Activated naive CD4-positive, alpha-beta T cell treated with anti-CD3 and anti-CD28 coated beads, Interleukin-2, amount 50 U/mL, for 72 hours (primary cell): Measurements from ENCODE around the gene TSPAN16. TPM values are rescaled to one million over a fixed set of nuclear protein-coding genes. Genes with fewer than 3 reads are reported as not detected.

Experiments
- ATAC-seq, 2 donors: fragments of 150-1000 bp; cut with Tn5 transposase; 2 replicates each; pipeline ENCODE4 v1.10.0; 2021; ENCODE audit warnings: mild to moderate bottlenecking in 2 of 2, moderate library complexity in 2 of 2
- DNase-seq, 2 donors: peaks; one replicate each; pipeline ENCODE4 v3.0.0; 2021 to 2022; ENCODE audit warnings: low spot score in 2 of 2
- H3K27ac Mint-ChIP-seq, 2 donors: one replicate each; pipeline ENCODE4 v1.8.0; 2022; ENCODE audit warnings: mild to moderate bottlenecking in 2 of 2, mixed read lengths in 2 of 2
- H3K36me3 Mint-ChIP-seq, 2 donors: one replicate each; pipeline ENCODE4 v1.8.0; 2022; ENCODE audit warnings: mixed read lengths in 2 of 2
- H3K9me3 Mint-ChIP-seq, 2 donors: one replicate each; pipeline ENCODE4 v1.8.0; 2022; ENCODE audit warnings: mixed read lengths in 2 of 2
- total RNA-seq, 2 donors: library from RNA; stranded (reverse); gene quantifications; one replicate each; pipeline ENCODE4 v1.2.3, GENCODE V29; 2022

The TSPAN16 gene
- not detected for total RNA-seq

- H3K36me3 Mint-ChIP-seq, result no peaks in the 10 kb centered on the region
- H3K9me3 Mint-ChIP-seq, result no peaks in the 10 kb centered on the region
- ATAC-seq (no peak), DNase-seq (no peak)
- H3K27ac Mint-ChIP-seq, result peak within 1 kb of the TSS in 1 of 2 donors; percentile 55
Measured at GRCh38 chr19:11295665-11296245, at the start of gene TSPAN16. TSS of gene TSPAN16 (plus strand) at chr19:11296160. CDS start at chr19:11296298, 138 bp downstream.

GRCh38 chr19:11246941-11247340 is 49.0 kb upstream of the TSPAN16 start:
- ATAC-seq (no peak), DNase-seq (no peak)
- H3K27ac Mint-ChIP-seq, result no peak overlapping the region
- H3K36me3 Mint-ChIP-seq, result no peaks in the 10 kb centered on the region
- H3K9me3 Mint-ChIP-seq, result no peaks in the 10 kb centered on the region

GRCh38 chr19:11247391-11247790 is 48.6 kb upstream of the TSPAN16 start:
- Mint-ChIP-seq H3K27ac (no peak overlapping the region), H3K9me3 (no peaks in the 10 kb centered on the region), H3K36me3 (no peaks in the 10 kb centered on the region)
- no peak for DNase-seq
- ATAC-seq, result no peak

GRCh38 chr19:11247934-11248333 is 48.0 kb upstream of the TSPAN16 start:
- Mint-ChIP-seq H3K9me3 (no peaks in the 10 kb centered on the region), H3K27ac (no peak overlapping the region), H3K36me3 (no peaks in the 10 kb centered on the region)
- no peak for DNase-seq
- no peak for ATAC-seq

- Mint-ChIP-seq H3K27ac (no peak overlapping the region), H3K36me3 (no peaks in the 10 kb centered on the region), H3K9me3 (no peaks in the 10 kb centered on the region)
- no peak for ATAC-seq
- DNase-seq, result no peak
Measured at GRCh38 chr19:11248852-11249251, 47.1 kb upstream of the TSPAN16 start.

GRCh38 chr19:11251217-11251616 is 44.7 kb upstream of the TSPAN16 start:
- ATAC-seq (no peak), DNase-seq (no peak)
- Mint-ChIP-seq H3K27ac (no peak overlapping the region), H3K36me3 (no peaks in the 10 kb centered on the region), H3K9me3 (no peaks in the 10 kb centered on the region)

GRCh38 chr19:11251650-11252314 is 44.2 kb upstream of the TSPAN16 start:
- Mint-ChIP-seq H3K27ac (no peak overlapping the region), H3K36me3 (no peaks in the 10 kb centered on the region), H3K9me3 (no peaks in the 10 kb centered on the region)
- no peak for ATAC-seq
- DNase-seq, result no peak

GRCh38 chr19:11252665-11253355 is 43.1 kb upstream of the TSPAN16 start:
- Mint-ChIP-seq H3K36me3 (no peaks in the 10 kb centered on the region), H3K9me3 (no peaks in the 10 kb centered on the region), H3K27ac (peak overlapping the region in 1 of 2 donors; percentile 22)
- no peak for DNase-seq
- ATAC-seq, result no peak

- no peaks in the 10 kb centered on the region for H3K36me3 Mint-ChIP-seq
- H3K9me3 Mint-ChIP-seq, result no peaks in the 10 kb centered on the region
- no peak overlapping the region for H3K27ac Mint-ChIP-seq
- DNase-seq (no peak), ATAC-seq (no peak)
Measured at GRCh38 chr19:11254666-11255065, 41.3 kb upstream of the TSPAN16 start.

GRCh38 chr19:11256189-11256588 is 39.8 kb upstream of the TSPAN16 start:
- ATAC-seq (no peak), DNase-seq (no peak)
- no peaks in the 10 kb centered on the region for H3K36me3 Mint-ChIP-seq
- no peaks in the 10 kb centered on the region for H3K9me3 Mint-ChIP-seq
- no peak overlapping the region for H3K27ac Mint-ChIP-seq

- H3K9me3 Mint-ChIP-seq, result no peaks in the 10 kb centered on the region
- H3K36me3 Mint-ChIP-seq, result no peaks in the 10 kb centered on the region
- ATAC-seq (no peak), DNase-seq (no peak)
- H3K27ac Mint-ChIP-seq, result no peak overlapping the region
Measured at GRCh38 chr19:11257846-11258380, 38.0 kb upstream of the TSPAN16 start.

- Mint-ChIP-seq H3K27ac (no peak overlapping the region), H3K9me3 (no peaks in the 10 kb centered on the region), H3K36me3 (no peaks in the 10 kb centered on the region)
- DNase-seq (no peak), ATAC-seq (no peak)
Measured at GRCh38 chr19:11260996-11261395, 35.0 kb upstream of the TSPAN16 start.

- ATAC-seq (no peak), DNase-seq (no peak)
- Mint-ChIP-seq H3K36me3 (no peaks in the 10 kb centered on the region), H3K27ac (no peak overlapping the region), H3K9me3 (no peaks in the 10 kb centered on the region)
Measured at GRCh38 chr19:11261431-11261970, 34.5 kb upstream of the TSPAN16 start.

- H3K36me3 Mint-ChIP-seq, result no peaks in the 10 kb centered on the region
- DNase-seq (peak in 1 of 2 donors; percentile 35), ATAC-seq (peak; percentile 63 to 76)
Measured at GRCh38 chr19:11261971-11262839, 33.8 kb upstream of the TSPAN16 start, which contains the start of gene DOCK6. TSS of gene DOCK6 (minus strand) at chr19:11262524. CDS start at chr19:11262440, 84 bp downstream.

GRCh38 chr19:11263726-11264125 is 32.2 kb upstream of the TSPAN16 start:
- no peak overlapping the region for H3K27ac Mint-ChIP-seq
- ATAC-seq, result no peak
- no peaks in the 10 kb centered on the region for H3K36me3 Mint-ChIP-seq
- no peaks in the 10 kb centered on the region for H3K9me3 Mint-ChIP-seq
- no peak for DNase-seq

More at GRCh38 chr19:11261971-11262839, 33.8 kb upstream of the TSPAN16 start, which contains the start of gene DOCK6:
- H3K27ac Mint-ChIP-seq, result no peak within 1 kb of the TSS
- no peaks in the 10 kb centered on the region for H3K9me3 Mint-ChIP-seq

- DNase-seq, result no peak
- Mint-ChIP-seq H3K9me3 (no peaks in the 10 kb centered on the region), H3K36me3 (no peaks in the 10 kb centered on the region), H3K27ac (no peak overlapping the region)
- no peak for ATAC-seq
Measured at GRCh38 chr19:11264452-11265176, 31.3 kb upstream of the TSPAN16 start.
